Measurements from ENCODE around the gene UBAC2.

The UBAC2 gene

GRCh38 chr13:99265162-99265800 lies 64.6 kb downstream of the UBAC2 start:
- Histone ChIP-seq H3K36me3 (ENCODE audit: control insufficient read depth, insufficient read depth, low read length) (no peaks in the 10 kb centered on the region), H3K79me2 (no peaks in the 10 kb centered on the region), H3K4me1 (no peaks in the 10 kb centered on the region), H3K9me3 (ENCODE audit: control insufficient read depth, low read length) (no peaks in the 10 kb centered on the region), H3K27ac (no peak overlapping the region), H3K9ac (no peak overlapping the region), H2AFZ (no peak overlapping the region), H3K4me3 (ENCODE audit: low read depth, low read length) (no peak overlapping the region), H3K4me2 (ENCODE audit: low read length) (no peak overlapping the region), H3K27me3 (ENCODE audit: control insufficient read depth, insufficient read depth, low read length) (no peaks in the 10 kb centered on the region)
- TF ChIP-seq CTCF (IDR thresholded peaks at IDR 0.05), result no peak

- H3K9ac ChIP-seq, result no peak overlapping the region
- H3K79me2 ChIP-seq, result peaks cover 2% of the 10 kb centered on the region
- no peak overlapping the region for H3K27ac ChIP-seq
- no peak overlapping the region for H2AFZ ChIP-seq
- no peak overlapping the region for H3K4me3 ChIP-seq (ENCODE audit: low read depth, low read length)
- no peaks in the 10 kb centered on the region for H3K36me3 ChIP-seq (ENCODE audit: control insufficient read depth, insufficient read depth, low read length)
- no peaks in the 10 kb centered on the region for H3K27me3 ChIP-seq (ENCODE audit: control insufficient read depth, insufficient read depth, low read length)
- H3K9me3 ChIP-seq (ENCODE audit: control insufficient read depth, low read length), result no peaks in the 10 kb centered on the region
- no peaks in the 10 kb centered on the region for H3K4me1 ChIP-seq
- TF ChIP-seq CTCF (IDR thresholded peaks at IDR 0.05), result peak; percentile 36
- no peak overlapping the region for H3K4me2 ChIP-seq (ENCODE audit: low read length)
These were observed 65.3 kb downstream of the UBAC2 start for GRCh38 chr13:99265821-99266426.

- Histone ChIP-seq H3K4me3 (ENCODE audit: low read depth, low read length) (no peak overlapping the region), H3K4me1 (no peaks in the 10 kb centered on the region)
- TF ChIP-seq CTCF (IDR thresholded peaks at IDR 0.05), result no peak
These were observed 66.2 kb downstream of the UBAC2 start for GRCh38 chr13:99266827-99267226.

GRCh38 chr13:99267927-99268326 lies 67.3 kb downstream of the UBAC2 start:
- no peak overlapping the region for H3K4me2 ChIP-seq (ENCODE audit: low read length)
- TF ChIP-seq CTCF (IDR thresholded peaks at IDR 0.05), result no peak

More at GRCh38 chr13:99266827-99267226, 66.2 kb downstream of the UBAC2 start:
- no peaks in the 10 kb centered on the region for H3K36me3 ChIP-seq (ENCODE audit: control insufficient read depth, insufficient read depth, low read length)
- H3K9ac ChIP-seq, result no peak overlapping the region
- peaks cover 2% of the 10 kb centered on the region for H3K79me2 ChIP-seq
- no peak overlapping the region for H2AFZ ChIP-seq
- no peak overlapping the region for H3K4me2 ChIP-seq (ENCODE audit: low read length)
- H3K27ac ChIP-seq, result no peak overlapping the region
- no peaks in the 10 kb centered on the region for H3K9me3 ChIP-seq (ENCODE audit: control insufficient read depth, low read length)
- H3K27me3 ChIP-seq (ENCODE audit: control insufficient read depth, insufficient read depth, low read length), result no peaks in the 10 kb centered on the region

GRCh38 chr13:99268822-99269221 lies 68.2 kb downstream of the UBAC2 start:
- Histone ChIP-seq H3K36me3 (ENCODE audit: control insufficient read depth, insufficient read depth, low read length) (no peaks in the 10 kb centered on the region), H3K27ac (no peak overlapping the region), H3K4me2 (ENCODE audit: low read length) (no peak overlapping the region), H3K27me3 (ENCODE audit: control insufficient read depth, insufficient read depth, low read length) (no peaks in the 10 kb centered on the region), H2AFZ (no peak overlapping the region), H3K9ac (no peak overlapping the region), H3K79me2 (peaks cover 8% of the 10 kb centered on the region), H3K9me3 (ENCODE audit: control insufficient read depth, low read length) (no peaks in the 10 kb centered on the region), H3K4me3 (ENCODE audit: low read depth, low read length) (no peak overlapping the region), H3K4me1 (no peaks in the 10 kb centered on the region)
- TF ChIP-seq CTCF (IDR thresholded peaks at IDR 0.05), result no peak

More at GRCh38 chr13:99267927-99268326, 67.3 kb downstream of the UBAC2 start:
- Histone ChIP-seq H3K27me3 (ENCODE audit: control insufficient read depth, insufficient read depth, low read length) (no peaks in the 10 kb centered on the region), H2AFZ (no peak overlapping the region), H3K79me2 (peaks cover 8% of the 10 kb centered on the region), H3K9ac (no peak overlapping the region), H3K4me3 (ENCODE audit: low read depth, low read length) (no peak overlapping the region), H3K4me1 (no peaks in the 10 kb centered on the region), H3K36me3 (ENCODE audit: control insufficient read depth, insufficient read depth, low read length) (no peaks in the 10 kb centered on the region), H3K27ac (no peak overlapping the region), H3K9me3 (ENCODE audit: control insufficient read depth, low read length) (no peaks in the 10 kb centered on the region)
